CD4-positive, alpha-beta T cell treated with Interferon gamma for 1 hour (primary cell): Measurements from ENCODE around the gene SLC5A6.
"Not testable (repeated sequence)": the region's sequence is repeated elsewhere in the genome, so short reads cannot be mapped to it uniquely, and the experiment has no call there.

Source experiments
- DNase-seq: peaks from one replicate; pipeline ENCODE4 v3.0.0-alpha.2; 2020

SLC5A6 gene

GRCh38 chr2:27203741-27204140 lies 8.3 kb downstream of the SLC5A6 start:
- no peak for DNase-seq

GRCh38 chr2:27202854-27203253 lies 9.2 kb downstream of the SLC5A6 start:
- DNase-seq: no peak

- DNase-seq: no peak
Observed at GRCh38 chr2:27201675-27202074, 10.4 kb downstream of the SLC5A6 start.

GRCh38 chr2:27199241-27199640 lies 12.8 kb downstream of the SLC5A6 start:
- DNase-seq: no peak

- no peak for DNase-seq
Observed at GRCh38 chr2:27198627-27199026, 13.4 kb downstream of the SLC5A6 start.

- not testable (repeated sequence) for DNase-seq
Observed at GRCh38 chr2:27198068-27198467, 14.0 kb downstream of the SLC5A6 start.

- not testable (repeated sequence) for DNase-seq
Observed at GRCh38 chr2:27195799-27196198, 16.3 kb downstream of the SLC5A6 start.

- no peak for DNase-seq
Observed at GRCh38 chr2:27194538-27195354, 17.3 kb downstream of the SLC5A6 start.

- peak; percentile 31 for DNase-seq
Observed at GRCh38 chr2:27191070-27191829, 20.8 kb downstream of the SLC5A6 start.

GRCh38 chr2:27189989-27190388 lies 22.1 kb downstream of the SLC5A6 start:
- no peak for DNase-seq

- DNase-seq: no peak
Observed at GRCh38 chr2:27186613-27187345, 25.3 kb downstream of the SLC5A6 start.

- no peak for DNase-seq
Observed at GRCh38 chr2:27185331-27186026, 26.6 kb downstream of the SLC5A6 start.

- DNase-seq: no peak
Observed at GRCh38 chr2:27184115-27184514, 28.0 kb downstream of the SLC5A6 start.

GRCh38 chr2:27182346-27182745 lies 29.7 kb downstream of the SLC5A6 start:
- DNase-seq: no peak

- no peak for DNase-seq
Observed at GRCh38 chr2:27179344-27180000, 32.6 kb downstream of the SLC5A6 start.

GRCh38 chr2:27178469-27178868 lies 33.6 kb downstream of the SLC5A6 start:
- no peak for DNase-seq

- DNase-seq: no peak
Observed at GRCh38 chr2:27177441-27178351, 34.4 kb downstream of the SLC5A6 start.

- not testable (repeated sequence) for DNase-seq
Observed at GRCh38 chr2:27175781-27176180, 36.3 kb downstream of the SLC5A6 start.

GRCh38 chr2:27175330-27175729 lies 36.7 kb downstream of the SLC5A6 start:
- no peak for DNase-seq

- no peak for DNase-seq
Observed at GRCh38 chr2:27174638-27175037, 37.4 kb downstream of the SLC5A6 start.

- DNase-seq: no peak
Observed at GRCh38 chr2:27171351-27171848, 40.7 kb downstream of the SLC5A6 start.
